GM13976 (cell line): ENCODE measurements around the gene CAPRIN2.

Source experiments
- DNase-seq: peaks from one replicate; pipeline ENCODE4 v3.0.0; 2012; ENCODE audit warnings: low spot score
- in situ Hi-C: fragments of 300-500 bp; cut with MboI; formaldehyde crosslinking; loops from one replicate; pipeline ENCODE4 v1.12.0; 2022; ENCODE audit warnings: low sequenced_read_pairs, mixed read lengths, inconsistent platforms; ENCODE audit not compliant: unreplicated experiment
- TF ChIP-seq, protein P1 (sequence below): IDR thresholded peaks from 2 replicates; pipeline ENCODE4 v1.5.1; 2012; ENCODE audit warnings: borderline replicate concordance, mild to moderate bottlenecking; ENCODE audit not compliant: insufficient read depth; ENCODE audit errors: extremely low read depth, missing control alignments, control extremely low read depth

The CAPRIN2 gene, protein sequence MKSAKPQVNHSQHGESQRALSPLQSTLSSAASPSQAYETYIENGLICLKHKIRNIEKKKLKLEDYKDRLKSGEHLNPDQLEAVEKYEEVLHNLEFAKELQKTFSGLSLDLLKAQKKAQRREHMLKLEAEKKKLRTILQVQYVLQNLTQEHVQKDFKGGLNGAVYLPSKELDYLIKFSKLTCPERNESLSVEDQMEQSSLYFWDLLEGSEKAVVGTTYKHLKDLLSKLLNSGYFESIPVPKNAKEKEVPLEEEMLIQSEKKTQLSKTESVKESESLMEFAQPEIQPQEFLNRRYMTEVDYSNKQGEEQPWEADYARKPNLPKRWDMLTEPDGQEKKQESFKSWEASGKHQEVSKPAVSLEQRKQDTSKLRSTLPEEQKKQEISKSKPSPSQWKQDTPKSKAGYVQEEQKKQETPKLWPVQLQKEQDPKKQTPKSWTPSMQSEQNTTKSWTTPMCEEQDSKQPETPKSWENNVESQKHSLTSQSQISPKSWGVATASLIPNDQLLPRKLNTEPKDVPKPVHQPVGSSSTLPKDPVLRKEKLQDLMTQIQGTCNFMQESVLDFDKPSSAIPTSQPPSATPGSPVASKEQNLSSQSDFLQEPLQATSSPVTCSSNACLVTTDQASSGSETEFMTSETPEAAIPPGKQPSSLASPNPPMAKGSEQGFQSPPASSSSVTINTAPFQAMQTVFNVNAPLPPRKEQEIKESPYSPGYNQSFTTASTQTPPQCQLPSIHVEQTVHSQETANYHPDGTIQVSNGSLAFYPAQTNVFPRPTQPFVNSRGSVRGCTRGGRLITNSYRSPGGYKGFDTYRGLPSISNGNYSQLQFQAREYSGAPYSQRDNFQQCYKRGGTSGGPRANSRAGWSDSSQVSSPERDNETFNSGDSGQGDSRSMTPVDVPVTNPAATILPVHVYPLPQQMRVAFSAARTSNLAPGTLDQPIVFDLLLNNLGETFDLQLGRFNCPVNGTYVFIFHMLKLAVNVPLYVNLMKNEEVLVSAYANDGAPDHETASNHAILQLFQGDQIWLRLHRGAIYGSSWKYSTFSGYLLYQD

DNA sequence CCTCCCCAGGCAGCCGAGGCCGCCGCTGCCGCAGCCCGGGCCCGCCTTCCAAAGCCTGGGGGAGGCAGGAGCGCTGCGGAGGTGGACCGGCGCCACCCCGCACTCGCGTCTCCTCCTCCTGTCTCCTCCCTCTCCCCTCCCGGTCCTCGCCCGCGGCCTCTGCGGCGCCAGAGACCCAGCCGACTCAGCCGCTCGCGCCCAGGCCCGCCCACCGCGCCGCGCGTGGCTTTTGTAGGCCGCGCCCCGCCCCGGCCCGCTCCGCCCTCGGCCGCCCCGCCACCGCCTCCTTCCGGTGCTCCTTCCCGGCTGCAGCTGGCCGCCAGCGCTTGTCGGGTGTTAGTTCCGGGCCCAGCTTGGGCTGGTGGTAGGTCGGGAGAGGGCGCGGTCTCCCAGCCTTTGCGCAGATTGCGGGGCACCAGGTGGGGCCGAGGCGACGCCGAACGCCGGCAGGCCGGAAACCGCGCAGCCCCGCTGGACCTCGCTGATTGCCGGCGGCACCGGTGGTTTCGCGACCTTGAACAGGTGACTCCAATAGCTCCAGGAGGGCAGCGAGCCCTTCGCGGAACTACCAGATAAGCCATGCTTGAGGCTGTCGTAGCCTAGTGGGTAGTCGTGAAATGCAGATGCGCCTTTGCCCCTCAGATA lies at the start of gene CAPRIN2:
Gene CAPRIN2, minus strand, starts transcription at position 202 of the 645 bp plus-strand sequence. CDS start 1,431 bp downstream, outside the sequence.
- TF ChIP-seq, protein P1, sequence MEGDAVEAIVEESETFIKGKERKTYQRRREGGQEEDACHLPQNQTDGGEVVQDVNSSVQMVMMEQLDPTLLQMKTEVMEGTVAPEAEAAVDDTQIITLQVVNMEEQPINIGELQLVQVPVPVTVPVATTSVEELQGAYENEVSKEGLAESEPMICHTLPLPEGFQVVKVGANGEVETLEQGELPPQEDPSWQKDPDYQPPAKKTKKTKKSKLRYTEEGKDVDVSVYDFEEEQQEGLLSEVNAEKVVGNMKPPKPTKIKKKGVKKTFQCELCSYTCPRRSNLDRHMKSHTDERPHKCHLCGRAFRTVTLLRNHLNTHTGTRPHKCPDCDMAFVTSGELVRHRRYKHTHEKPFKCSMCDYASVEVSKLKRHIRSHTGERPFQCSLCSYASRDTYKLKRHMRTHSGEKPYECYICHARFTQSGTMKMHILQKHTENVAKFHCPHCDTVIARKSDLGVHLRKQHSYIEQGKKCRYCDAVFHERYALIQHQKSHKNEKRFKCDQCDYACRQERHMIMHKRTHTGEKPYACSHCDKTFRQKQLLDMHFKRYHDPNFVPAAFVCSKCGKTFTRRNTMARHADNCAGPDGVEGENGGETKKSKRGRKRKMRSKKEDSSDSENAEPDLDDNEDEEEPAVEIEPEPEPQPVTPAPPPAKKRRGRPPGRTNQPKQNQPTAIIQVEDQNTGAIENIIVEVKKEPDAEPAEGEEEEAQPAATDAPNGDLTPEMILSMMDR: peak; percentile 55
- in situ Hi-C loops: no loop called here
- peak; percentile 93 for DNase-seq

GRCh38 chr12:30797689-30798088 lies 42.9 kb upstream of the CAPRIN2 start:
- in situ Hi-C loops: no loop called here
- TF ChIP-seq, protein P1: no peak
- no peak for DNase-seq

DNA sequence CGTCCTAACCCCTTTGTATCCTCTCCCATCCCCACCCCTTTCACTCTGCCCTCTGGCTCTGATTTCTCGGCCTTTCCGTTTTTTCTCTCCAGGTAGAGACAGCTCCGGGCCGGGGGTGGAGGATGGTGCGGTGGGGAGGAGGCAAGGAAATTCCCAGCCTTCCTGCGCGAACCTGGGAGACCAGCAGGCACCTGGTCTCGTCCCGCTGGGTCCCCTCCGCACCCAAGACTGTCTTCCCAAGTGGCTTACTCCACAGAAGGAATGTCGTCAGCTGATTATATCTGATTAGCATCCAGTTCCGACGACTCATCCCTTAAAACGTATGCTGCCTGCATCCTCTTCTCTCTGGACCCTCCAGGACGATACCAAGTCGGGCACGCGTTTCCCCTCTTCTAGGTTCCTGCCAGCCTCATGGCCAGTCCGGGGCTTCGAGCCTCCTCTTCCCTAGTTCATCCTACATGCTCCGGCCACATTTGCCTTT lies 42.2 kb upstream of the CAPRIN2 start:
- in situ Hi-C loops: no loop called here
- TF ChIP-seq, protein P1: no peak
- DNase-seq: peak; percentile 32

GRCh38 chr12:30796313-30796780 lies 41.6 kb upstream of the CAPRIN2 start:
- TF ChIP-seq, protein P1: no peak
- in situ Hi-C loops: no loop called here
- no peak for DNase-seq

DNA sequence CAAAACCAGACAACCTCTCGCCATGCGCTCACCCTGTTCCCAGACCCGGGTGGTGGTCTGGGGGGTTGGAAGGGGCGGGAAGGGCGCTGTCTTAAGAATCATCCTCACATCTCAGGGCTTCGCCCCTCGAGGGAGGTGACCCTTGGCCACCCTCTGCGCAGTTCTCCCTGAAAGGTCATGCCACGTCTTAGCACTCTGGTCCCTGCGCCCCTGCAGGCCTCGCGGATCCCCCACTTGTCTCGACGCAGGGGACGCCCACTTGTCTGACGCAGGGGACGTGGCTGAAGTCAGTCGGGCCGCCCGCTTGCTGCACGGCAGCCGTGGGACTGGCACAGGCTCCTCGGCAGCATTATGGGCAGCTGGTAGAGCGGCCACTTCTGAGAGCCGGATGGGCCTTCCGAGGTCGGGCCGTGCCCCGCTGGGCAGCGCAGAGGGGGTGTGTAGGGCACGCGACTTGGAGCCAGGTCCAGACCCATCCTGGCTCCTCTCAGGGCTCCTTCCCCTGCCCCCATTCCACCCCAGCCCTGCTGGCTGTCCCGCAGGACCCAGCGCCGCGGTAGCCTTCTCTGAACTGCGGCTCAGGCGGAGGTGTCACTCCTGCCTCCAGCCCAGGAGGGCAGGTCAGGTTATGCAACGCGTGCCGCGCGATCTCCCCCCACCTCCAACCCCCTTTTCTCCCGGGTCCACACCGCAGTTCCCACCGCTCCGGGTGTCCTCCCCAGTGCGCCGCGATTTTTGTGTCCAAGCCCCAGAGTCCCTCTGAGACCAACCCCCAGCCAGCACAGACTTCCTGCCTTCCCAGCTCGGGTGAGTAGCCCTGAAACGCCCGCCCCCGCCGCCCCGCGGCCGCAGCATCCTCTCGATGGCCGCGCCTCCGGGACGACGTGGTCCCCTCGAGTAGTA lies 40.9 kb upstream of the CAPRIN2 start:
- TF ChIP-seq, protein P1: no peak
- in situ Hi-C loops: no loop called here

More for the DNA sequence above, 40.9 kb upstream of the CAPRIN2 start:
- DNase-seq: peak; percentile 85
